WI38 (cell line): ENCODE data around the gene FEN1.

Experiments
- H3K4me3 ChIP-seq: 2 replicates; pipeline ENCODE4 v1.5.1; 2011; ENCODE audit warnings: low read depth, mild to moderate bottlenecking, control low read depth, low read length
- CTCF ChIP-seq: IDR thresholded peaks from 2 replicates; pipeline ENCODE4 v1.5.1; 2012; ENCODE audit warnings: low read depth, mild to moderate bottlenecking, control low read depth, low read length

FEN1 gene

GRCh38 chr11:61800331-61801281 is 7.9 kb downstream of the FEN1 start:
- H3K4me3 ChIP-seq: no peak overlapping the region
- no peak for TF ChIP-seq CTCF

- H3K4me3 ChIP-seq: no peak overlapping the region
- TF ChIP-seq CTCF: no peak
Measured at GRCh38 chr11:61802605-61803004, 9.9 kb downstream of the FEN1 start.

GRCh38 chr11:61803889-61804647 is 11.4 kb downstream of the FEN1 start:
- TF ChIP-seq CTCF: no peak

GRCh38 chr11:61805146-61805545 is 12.4 kb downstream of the FEN1 start:
- no peak overlapping the region for H3K4me3 ChIP-seq
- no peak for TF ChIP-seq CTCF

More at GRCh38 chr11:61803889-61804647, 11.4 kb downstream of the FEN1 start:
- H3K4me3 ChIP-seq: no peak overlapping the region

GRCh38 chr11:61806785-61807184 is 14.1 kb downstream of the FEN1 start:
- H3K4me3 ChIP-seq: no peak overlapping the region
- TF ChIP-seq CTCF: no peak

GRCh38 chr11:61810671-61811175 is 18.0 kb downstream of the FEN1 start:
- no peak overlapping the region for H3K4me3 ChIP-seq
- no peak for TF ChIP-seq CTCF
